Endothelial cell (in vitro differentiated cells): Measurements from ENCODE around the gene AFAP1L2. TPM values are rescaled to one million over a fixed set of nuclear protein-coding genes. Genes with fewer than 3 reads are reported as not detected.

ENCODE experiments used
- DNase-seq: peaks from one replicate; pipeline ENCODE4 v3.0.0; 2021; ENCODE audit warnings: low spot score
- H3K27ac Mint-ChIP-seq: one replicate; pipeline ENCODE4 v1.8.0; 2021; ENCODE audit warnings: mixed read lengths, inconsistent platforms; ENCODE audit not compliant: unreplicated experiment
- H3K27me3 Mint-ChIP-seq: one replicate; pipeline ENCODE4 v1.8.0; 2021; ENCODE audit warnings: mild to moderate bottlenecking, moderate library complexity, mixed read lengths, inconsistent platforms; ENCODE audit not compliant: unreplicated experiment
- H3K36me3 Mint-ChIP-seq: one replicate; pipeline ENCODE4 v1.8.0; 2021; ENCODE audit warnings: mild to moderate bottlenecking, low read depth, mixed read lengths, inconsistent platforms; ENCODE audit not compliant: unreplicated experiment
- H3K4me1 Mint-ChIP-seq: one replicate; pipeline ENCODE4 v1.8.0; 2021; ENCODE audit warnings: mild to moderate bottlenecking, mixed read lengths, inconsistent platforms; ENCODE audit not compliant: unreplicated experiment
- H3K4me3 Mint-ChIP-seq: one replicate; pipeline ENCODE4 v1.8.0; 2021; ENCODE audit warnings: mild to moderate bottlenecking, mixed read lengths, inconsistent platforms; ENCODE audit not compliant: unreplicated experiment
- H3K9me3 Mint-ChIP-seq: one replicate; pipeline ENCODE4 v1.8.0; 2021; ENCODE audit warnings: mixed read lengths, inconsistent platforms; ENCODE audit not compliant: unreplicated experiment
- total RNA-seq: library from RNA; stranded (reverse); fragmentation: NEBNext Ultra II Directional; extraction: Animal tissue kit (Norgen Biotek cat#: 25700); gene quantifications from one replicate; pipeline ENCODE4 v1.2.1, GENCODE V29; 2021; ENCODE audit not compliant: unreplicated experiment
- TF ChIP-seq, protein P1 (sequence below): fragments of 200-600 bp; sonication (generic); IDR thresholded peaks from one replicate; pipeline ENCODE4 v1.5.0; 2021; ENCODE audit warnings: antibody characterized with exemption; ENCODE audit not compliant: unreplicated experiment

AFAP1L2 gene
- total RNA-seq, 1 donor from 2014 or later, result 0.77 TPM

DNA sequence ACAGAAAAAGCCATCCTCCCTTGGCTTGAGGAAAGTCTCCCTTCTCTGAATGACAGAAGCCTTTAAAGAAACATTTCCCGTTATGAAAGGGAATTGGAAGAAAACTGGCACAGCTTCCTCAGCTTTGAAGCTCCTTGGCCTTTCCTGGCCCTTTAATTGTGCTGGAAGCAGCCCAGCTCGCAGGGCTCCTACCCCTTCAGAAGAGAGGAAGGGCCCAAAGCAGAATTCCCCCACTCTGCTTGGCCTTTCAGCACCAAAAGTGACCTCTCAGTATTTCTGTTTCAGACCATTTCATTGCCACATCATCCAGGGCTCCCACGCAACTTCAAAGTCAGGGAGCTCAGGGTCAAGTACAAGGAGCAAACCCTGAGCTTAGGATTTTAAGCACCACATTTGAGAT, 4.2 kb downstream of the AFAP1L2 start:
- DNase-seq, result no peak
- TF ChIP-seq, protein P1, sequence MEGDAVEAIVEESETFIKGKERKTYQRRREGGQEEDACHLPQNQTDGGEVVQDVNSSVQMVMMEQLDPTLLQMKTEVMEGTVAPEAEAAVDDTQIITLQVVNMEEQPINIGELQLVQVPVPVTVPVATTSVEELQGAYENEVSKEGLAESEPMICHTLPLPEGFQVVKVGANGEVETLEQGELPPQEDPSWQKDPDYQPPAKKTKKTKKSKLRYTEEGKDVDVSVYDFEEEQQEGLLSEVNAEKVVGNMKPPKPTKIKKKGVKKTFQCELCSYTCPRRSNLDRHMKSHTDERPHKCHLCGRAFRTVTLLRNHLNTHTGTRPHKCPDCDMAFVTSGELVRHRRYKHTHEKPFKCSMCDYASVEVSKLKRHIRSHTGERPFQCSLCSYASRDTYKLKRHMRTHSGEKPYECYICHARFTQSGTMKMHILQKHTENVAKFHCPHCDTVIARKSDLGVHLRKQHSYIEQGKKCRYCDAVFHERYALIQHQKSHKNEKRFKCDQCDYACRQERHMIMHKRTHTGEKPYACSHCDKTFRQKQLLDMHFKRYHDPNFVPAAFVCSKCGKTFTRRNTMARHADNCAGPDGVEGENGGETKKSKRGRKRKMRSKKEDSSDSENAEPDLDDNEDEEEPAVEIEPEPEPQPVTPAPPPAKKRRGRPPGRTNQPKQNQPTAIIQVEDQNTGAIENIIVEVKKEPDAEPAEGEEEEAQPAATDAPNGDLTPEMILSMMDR, result no peak
- Mint-ChIP-seq H3K27ac (no peak overlapping the region), H3K27me3 (peaks cover 8% of the 10 kb centered on the region), H3K36me3 (no peaks in the 10 kb centered on the region), H3K4me3 (no peak overlapping the region), H3K4me1 (peaks cover 13% of the 10 kb centered on the region), H3K9me3 (no peaks in the 10 kb centered on the region)

- H3K27me3 Mint-ChIP-seq, result peaks cover 6% of the 10 kb centered on the region
- H3K9me3 Mint-ChIP-seq, result no peaks in the 10 kb centered on the region
- no peaks in the 10 kb centered on the region for H3K36me3 Mint-ChIP-seq
- TF ChIP-seq, protein P1, result no peak
- no peak overlapping the region for H3K27ac Mint-ChIP-seq
- H3K4me1 Mint-ChIP-seq, result peaks cover 13% of the 10 kb centered on the region
- no peak overlapping the region for H3K4me3 Mint-ChIP-seq
- no peak for DNase-seq
These were observed 4.7 kb downstream of the AFAP1L2 start for GRCh38 chr10:114399576-114399975.

DNA sequence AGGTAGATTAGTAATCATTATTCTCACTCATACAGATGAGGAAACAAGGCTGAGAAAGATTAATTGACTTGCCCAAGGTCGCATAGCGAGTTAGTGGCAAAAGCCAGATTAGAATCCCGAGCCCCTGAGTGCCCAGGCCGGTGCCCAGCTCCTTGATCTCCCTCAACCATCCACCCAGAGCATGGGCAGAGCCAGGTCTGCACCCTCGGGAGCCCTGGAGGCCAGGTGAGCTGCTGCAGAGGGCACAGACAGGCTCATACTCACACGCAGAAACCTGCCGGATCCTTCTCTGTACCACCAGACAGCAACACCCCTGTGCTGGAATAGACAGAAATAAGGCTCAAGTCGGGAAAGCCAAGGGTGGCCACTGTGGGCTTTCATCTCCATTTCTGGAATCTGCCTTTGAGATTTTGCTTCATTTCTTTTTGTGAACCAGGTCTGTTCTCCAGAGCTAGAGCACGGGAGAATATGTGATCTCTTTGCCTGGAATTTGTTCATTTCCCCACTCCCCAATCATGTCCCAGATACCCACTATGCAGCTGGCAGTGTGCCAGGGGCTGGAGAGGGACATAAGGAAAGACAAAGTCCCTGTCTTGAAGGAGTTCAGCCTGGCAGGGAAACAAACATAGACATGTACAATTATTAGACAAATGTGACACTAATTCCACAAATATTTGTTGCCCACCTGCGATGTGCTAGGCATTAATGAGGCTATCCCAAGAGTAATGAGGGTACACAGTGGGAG, 5.5 kb downstream of the AFAP1L2 start:
- Mint-ChIP-seq H3K4me3 (no peak overlapping the region), H3K27ac (no peak overlapping the region), H3K9me3 (no peaks in the 10 kb centered on the region), H3K36me3 (no peaks in the 10 kb centered on the region), H3K27me3 (peaks cover 6% of the 10 kb centered on the region), H3K4me1 (peaks cover 13% of the 10 kb centered on the region)
- TF ChIP-seq, protein P1, result no peak
- no peak for DNase-seq

GRCh38 chr10:114397651-114398145, 6.6 kb downstream of the AFAP1L2 start:
- H3K9me3 Mint-ChIP-seq, result no peaks in the 10 kb centered on the region
- no peak for DNase-seq
- TF ChIP-seq, protein P1, result no peak
- H3K27me3 Mint-ChIP-seq, result peaks cover 9% of the 10 kb centered on the region
- no peak overlapping the region for H3K27ac Mint-ChIP-seq
- no peaks in the 10 kb centered on the region for H3K36me3 Mint-ChIP-seq
- no peak overlapping the region for H3K4me3 Mint-ChIP-seq
- peaks cover 6% of the 10 kb centered on the region for H3K4me1 Mint-ChIP-seq

- Mint-ChIP-seq H3K4me1 (peaks cover 4% of the 10 kb centered on the region), H3K27me3 (peaks cover 11% of the 10 kb centered on the region), H3K27ac (no peak overlapping the region), H3K9me3 (no peaks in the 10 kb centered on the region), H3K36me3 (no peaks in the 10 kb centered on the region), H3K4me3 (no peak overlapping the region)
- TF ChIP-seq, protein P1, result no peak
- DNase-seq, result no peak
These were observed 7.8 kb downstream of the AFAP1L2 start for GRCh38 chr10:114396464-114396863.
